ENCODE measurements around the gene DENND4C.

DNA sequence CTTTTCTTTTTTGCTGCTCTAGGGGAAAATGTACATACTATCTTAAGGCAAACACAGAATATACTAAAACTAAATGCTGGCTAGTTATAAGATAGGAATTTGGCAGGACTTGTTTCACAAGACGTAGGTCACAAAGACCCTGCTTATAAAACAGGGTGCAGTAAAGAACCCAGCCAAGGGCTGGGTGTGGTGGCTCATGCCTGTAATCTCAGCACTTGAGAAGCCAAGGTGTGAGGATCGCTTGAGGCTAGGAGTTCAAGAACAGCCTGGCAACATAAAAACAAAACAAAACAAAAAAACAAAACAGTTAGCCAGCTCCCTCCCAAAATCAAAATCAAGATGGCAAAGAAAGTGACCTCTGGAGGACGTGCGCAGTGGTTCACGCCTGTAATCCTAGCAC, 49.5 kb upstream of the DENND4C start:
- TF ChIP-seq, protein P1, sequence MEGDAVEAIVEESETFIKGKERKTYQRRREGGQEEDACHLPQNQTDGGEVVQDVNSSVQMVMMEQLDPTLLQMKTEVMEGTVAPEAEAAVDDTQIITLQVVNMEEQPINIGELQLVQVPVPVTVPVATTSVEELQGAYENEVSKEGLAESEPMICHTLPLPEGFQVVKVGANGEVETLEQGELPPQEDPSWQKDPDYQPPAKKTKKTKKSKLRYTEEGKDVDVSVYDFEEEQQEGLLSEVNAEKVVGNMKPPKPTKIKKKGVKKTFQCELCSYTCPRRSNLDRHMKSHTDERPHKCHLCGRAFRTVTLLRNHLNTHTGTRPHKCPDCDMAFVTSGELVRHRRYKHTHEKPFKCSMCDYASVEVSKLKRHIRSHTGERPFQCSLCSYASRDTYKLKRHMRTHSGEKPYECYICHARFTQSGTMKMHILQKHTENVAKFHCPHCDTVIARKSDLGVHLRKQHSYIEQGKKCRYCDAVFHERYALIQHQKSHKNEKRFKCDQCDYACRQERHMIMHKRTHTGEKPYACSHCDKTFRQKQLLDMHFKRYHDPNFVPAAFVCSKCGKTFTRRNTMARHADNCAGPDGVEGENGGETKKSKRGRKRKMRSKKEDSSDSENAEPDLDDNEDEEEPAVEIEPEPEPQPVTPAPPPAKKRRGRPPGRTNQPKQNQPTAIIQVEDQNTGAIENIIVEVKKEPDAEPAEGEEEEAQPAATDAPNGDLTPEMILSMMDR (IDR thresholded peaks at IDR 0.05): no peak
- TF ChIP-seq POLR2A (IDR thresholded peaks at IDR 0.05): no peak
